NCI-H1092 treated with DMSO at 0.1 percent for 48 hours (cell line): Measurements from ENCODE around the gene RPS18.
"Not testable (repeated sequence)": the region's sequence is repeated elsewhere in the genome, so short reads cannot be mapped to it uniquely, and the experiment has no call there.

Experiments used
- DNase-seq: peaks from one replicate; lab custom pipeline; 2025; lab: John Stamatoyannopoulos, UW

The RPS18 gene

DNA sequence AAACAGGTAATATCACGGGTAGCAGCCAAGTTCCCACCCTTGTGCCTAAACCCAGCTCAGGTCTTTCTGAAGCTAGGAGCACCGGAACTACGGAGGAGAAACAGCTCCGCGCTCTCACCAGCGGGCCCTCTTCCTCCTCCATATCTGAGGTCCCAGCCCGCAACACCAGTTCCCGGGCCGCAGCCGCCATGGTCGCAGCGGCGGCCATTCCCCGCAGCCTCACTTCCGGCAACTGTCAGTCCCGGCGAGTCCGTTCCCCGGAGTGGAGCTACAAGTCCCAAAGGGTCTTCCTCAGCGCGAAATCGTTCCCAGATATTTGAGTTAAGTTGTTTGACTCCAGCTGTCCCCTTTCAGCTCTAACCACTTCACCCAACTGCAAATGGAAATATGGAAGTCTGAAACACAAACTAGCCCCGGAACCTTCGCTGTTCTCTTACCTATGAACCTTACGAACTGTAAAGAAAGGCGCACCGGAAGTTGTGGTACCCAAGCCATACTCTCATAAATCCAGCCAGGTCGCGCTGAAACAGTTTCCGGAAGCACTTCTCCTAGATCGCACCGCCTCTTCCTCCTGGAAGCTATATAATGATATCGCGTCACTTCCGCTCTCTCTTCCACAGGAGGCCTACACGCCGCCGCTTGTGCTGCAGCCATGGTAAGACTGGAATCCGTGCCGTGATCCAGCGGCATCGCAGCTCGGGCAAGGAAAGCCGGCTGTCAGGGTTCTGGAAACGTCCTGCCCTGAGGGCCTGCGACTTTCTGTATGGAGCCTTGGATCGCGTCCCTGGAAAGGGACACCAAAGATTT is at the start of gene RPS18, which contains the start of gene VPS52:
TSS of gene RPS18 (plus strand) at position 608 of the 807 bp plus-strand sequence. CDS start at position 653, 45 bp downstream.
TSS of gene VPS52 (minus strand) at position 409 of the 807 bp plus-strand sequence. CDS start at position 208, 201 bp downstream.
- DNase-seq, result peak; percentile 96

DNA sequence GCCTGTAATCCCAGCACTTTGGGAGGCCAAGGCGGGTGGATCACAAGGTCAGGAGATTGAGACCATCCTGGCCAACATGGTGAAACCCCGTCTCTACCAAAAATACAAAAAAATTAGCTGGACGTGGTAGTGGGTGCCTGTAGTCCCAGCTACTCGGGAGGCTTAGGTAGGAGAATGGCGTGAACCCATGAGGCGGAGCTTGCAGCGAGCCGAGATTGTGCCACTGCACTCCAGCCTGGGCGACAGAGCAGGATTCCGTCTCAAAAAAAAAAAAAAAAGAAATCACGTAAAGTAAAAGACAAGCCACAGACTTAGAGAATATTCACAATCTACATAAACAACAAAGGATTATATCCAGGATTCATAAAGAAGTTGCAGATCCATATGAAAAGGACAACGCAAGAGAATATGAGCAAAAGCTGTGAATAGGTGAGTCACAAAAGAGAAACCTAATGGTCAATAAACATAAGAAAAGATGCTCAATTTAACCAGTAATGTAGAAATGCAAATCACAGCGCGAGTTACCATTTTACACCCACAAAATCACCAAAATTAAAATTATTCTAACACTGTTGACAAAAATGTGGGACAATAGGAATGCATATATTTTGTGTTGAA is 45.3 kb upstream of the RPS18 start:
- DNase-seq, result not testable (repeated sequence)

- DNase-seq, result no peak
Measured at GRCh38 chr6:33235221-33235634, 36.6 kb upstream of the RPS18 start.

- no peak for DNase-seq
Measured at GRCh38 chr6:33236328-33236727, 35.5 kb upstream of the RPS18 start.

- no peak for DNase-seq
Measured at GRCh38 chr6:33236852-33237251, 35.0 kb upstream of the RPS18 start.

DNA sequence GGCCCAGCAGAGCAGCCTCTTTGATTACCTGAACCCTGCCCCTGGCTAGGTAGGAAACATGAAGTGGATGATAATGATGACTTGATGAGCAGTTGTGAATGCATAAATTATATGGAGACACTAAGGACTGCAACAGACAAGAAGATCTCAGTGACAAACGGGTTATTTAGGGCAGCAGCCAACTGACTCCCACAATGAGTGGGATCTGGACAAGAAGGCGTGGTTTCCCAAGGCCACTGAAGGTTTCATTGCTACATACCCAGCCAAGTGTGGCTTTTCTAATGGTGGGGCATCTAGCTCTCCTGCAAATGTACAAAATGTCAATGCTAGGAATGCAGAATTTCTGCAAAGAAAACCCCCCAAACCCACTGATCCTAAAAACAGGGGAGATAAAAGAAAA is 34.1 kb upstream of the RPS18 start:
- DNase-seq, result no peak

GRCh38 chr6:33241968-33242367 is 29.9 kb upstream of the RPS18 start:
- DNase-seq, result no peak

- DNase-seq, result no peak
Measured at GRCh38 chr6:33243476-33243875, 28.4 kb upstream of the RPS18 start.

DNA sequence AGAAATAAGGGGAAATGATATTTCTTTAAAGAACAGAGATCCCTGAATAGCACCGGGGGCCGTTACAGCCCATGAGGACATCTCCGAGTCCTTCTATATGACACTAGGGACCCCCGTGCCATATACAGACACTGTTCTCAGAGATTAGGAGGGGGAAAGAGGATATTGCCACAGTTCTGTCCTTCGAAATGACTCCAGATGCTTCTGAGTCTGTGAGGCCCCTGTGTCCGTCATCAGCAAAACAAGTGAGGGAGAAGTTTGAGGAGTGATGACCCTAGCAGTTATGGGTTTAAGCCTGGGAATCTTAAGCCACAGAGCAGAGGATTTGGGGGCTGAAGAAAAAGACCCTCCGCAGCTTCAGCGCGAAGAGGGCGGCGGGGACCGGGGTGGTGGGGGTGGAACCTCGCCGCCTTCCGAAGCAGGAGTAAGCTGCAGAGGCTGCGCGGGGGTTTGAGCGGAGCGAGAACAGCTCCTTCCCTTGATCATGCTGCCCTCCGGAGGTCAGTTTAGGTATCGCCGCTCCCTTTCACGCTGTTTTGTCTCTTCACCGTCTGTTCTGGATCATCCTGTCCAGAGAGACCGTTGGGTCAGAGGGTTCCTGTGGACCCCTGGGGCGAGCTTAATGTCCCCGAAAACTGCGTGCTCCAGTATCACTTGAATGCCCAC is 23.8 kb upstream of the RPS18 start:
- DNase-seq, result peak; percentile 69

- DNase-seq, result peak; percentile 28
Measured at GRCh38 chr6:33248643-33248931, 23.3 kb upstream of the RPS18 start.

GRCh38 chr6:33248932-33249731 is 22.7 kb upstream of the RPS18 start:
- peak; percentile 96 for DNase-seq

- peak; percentile 45 for DNase-seq
Measured at GRCh38 chr6:33249732-33250630, 21.9 kb upstream of the RPS18 start.

GRCh38 chr6:33250731-33251130 is 21.1 kb upstream of the RPS18 start:
- no peak for DNase-seq

GRCh38 chr6:33251395-33252012 is 20.4 kb upstream of the RPS18 start:
- no peak for DNase-seq

- DNase-seq, result no peak
Measured at GRCh38 chr6:33252759-33253158, 19.1 kb upstream of the RPS18 start.

DNA sequence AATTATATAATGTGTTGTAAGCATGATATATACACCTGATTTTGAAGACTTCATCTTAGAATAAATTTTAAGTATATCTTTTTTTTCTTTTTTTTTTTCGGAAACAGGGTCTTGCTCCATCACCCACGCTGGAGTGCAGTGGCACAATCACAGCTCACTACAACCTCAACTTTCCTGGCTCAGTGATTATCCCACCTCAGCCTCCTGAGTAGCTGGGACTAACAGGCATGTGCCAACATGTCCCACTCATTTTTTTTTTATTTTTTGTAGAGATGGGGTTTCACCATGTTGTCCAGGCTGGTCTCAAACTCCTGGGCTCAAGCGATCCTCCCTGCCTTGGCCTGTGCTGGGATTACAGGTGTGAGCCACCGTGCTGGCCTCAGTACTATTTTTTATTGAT is 17.3 kb upstream of the RPS18 start:
- DNase-seq, result no peak

GRCh38 chr6:33259032-33259431 is 12.8 kb upstream of the RPS18 start:
- DNase-seq, result no peak

DNA sequence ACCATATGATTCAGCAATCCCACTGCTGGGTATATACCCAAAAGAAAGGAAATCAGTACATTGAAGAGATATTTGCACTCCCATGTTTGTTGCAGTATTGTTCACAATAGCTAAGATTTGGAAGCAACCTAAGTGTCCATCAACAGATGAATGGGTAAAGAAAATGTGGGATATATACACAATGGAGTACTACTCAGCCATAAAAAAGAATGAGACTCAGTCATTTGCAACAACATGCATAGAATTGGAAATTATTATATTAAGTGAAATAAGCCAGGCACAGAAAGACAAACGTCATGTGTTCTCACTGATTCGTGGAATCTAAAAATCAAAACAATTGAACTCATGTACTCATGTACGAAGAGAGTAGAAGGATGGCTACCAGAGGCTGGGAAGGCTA is 9.4 kb upstream of the RPS18 start:
- not testable (repeated sequence) for DNase-seq

DNA sequence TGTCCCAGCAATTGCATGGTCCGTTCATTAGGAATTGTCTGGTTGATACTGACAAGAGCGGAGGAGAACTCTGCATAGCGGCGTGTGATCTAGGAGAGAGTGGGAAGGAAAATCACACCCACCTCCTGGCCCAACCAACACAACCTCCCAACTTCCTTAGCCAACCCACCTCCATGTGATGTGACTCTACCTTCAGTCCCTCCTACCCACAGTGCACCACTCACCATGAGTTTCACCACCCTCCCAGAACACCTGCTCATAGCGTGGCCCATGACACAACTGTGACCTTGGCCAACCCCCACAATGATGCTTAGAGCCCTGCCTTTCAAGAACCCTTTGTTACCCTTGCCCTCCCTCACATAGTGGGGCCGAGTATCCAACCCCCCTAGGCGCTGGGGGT is 7.9 kb upstream of the RPS18 start:
- DNase-seq, result no peak

DNA sequence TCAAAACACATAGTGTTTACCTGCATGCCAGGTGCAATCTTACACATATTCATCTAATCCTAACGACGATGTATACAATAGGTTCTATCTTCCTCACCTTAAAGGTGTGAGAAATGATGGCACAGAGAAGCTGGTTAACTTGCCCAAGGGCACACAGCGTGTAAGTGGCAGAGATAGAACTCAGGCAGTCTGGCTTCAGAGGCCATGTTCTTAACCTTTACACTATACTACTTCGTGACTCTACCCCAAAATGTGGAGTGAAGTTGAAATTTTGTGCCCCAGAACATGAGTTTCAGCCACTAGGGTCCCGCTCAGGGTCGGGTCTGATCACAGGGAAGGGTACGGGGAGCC is 783 bp upstream of the RPS18 start:
- DNase-seq, result no peak
